ENCODE data around the gene NUCB1.

- TF ChIP-seq CTCF (IDR thresholded peaks at IDR 0.05) (peak in 2 of 6 experiments; percentile 1 to 37), POLR2A (IDR thresholded peaks at IDR 0.05) (peak; percentile 78 to 86)
Observed at GRCh38 chr19:48954595-48955307, 54.6 kb downstream of the NUCB1 start, which contains the start of gene BAX.

Data from Peyer's patch (tissue), 4 donors.